CD8-positive, alpha-beta memory T cell (primary cell): ENCODE measurements around the gene SCP2. TPM values are rescaled to one million over a fixed set of nuclear protein-coding genes. Genes with fewer than 3 reads are reported as not detected.
A peak's percentile ranks its signal among the peaks of the same experiment; 100 is the strongest.

Experiments used
- CTCF ChIA-PET: fragments of 350-600 bp; sonication (Branson Sonifier 250); formaldehyde crosslinking; loops from one replicate; lab custom pipeline; 2021; ENCODE audit warnings: antibody characterized with exemption; lab: Charles Lee
- POLR2A ChIA-PET: fragments of 350-600 bp; sonication (Branson Sonifier 250); formaldehyde crosslinking; loops from one replicate; lab custom pipeline; 2021; ENCODE audit warnings: antibody characterized with exemption; lab: Charles Lee
- DNase-seq, 5 donors: peaks; one replicate each; pipeline versions ENCODE4 v3.0.0 to v3.0.0-alpha.2; 2020 to 2022; ENCODE audit warnings: mixed read lengths in 1 of 5
- H3K27ac ChIP-seq: one replicate; pipeline ENCODE4 v1.7.0; 2013; ENCODE audit warnings: low read depth, mild to moderate bottlenecking, low read length, moderate library complexity
- H3K27me3 ChIP-seq: 2 replicates; pipeline ENCODE4 v1.7.0; 2013; ENCODE audit warnings: low read length, mild to moderate bottlenecking; ENCODE audit not compliant: insufficient read depth, poor library complexity, severe bottlenecking
- H3K36me3 ChIP-seq: 2 replicates; pipeline ENCODE4 v1.7.0; 2013; ENCODE audit warnings: mild to moderate bottlenecking, low read length, moderate library complexity; ENCODE audit not compliant: insufficient read depth
- H3K4me1 ChIP-seq: 2 replicates; pipeline ENCODE4 v1.7.0; 2013; ENCODE audit warnings: mild to moderate bottlenecking, low read length, moderate library complexity; ENCODE audit not compliant: insufficient read depth
- H3K4me3 ChIP-seq: 2 replicates; pipeline ENCODE4 v1.7.0; 2013; ENCODE audit warnings: mild to moderate bottlenecking, low read length
- H3K9me3 ChIP-seq: 2 replicates; pipeline ENCODE4 v1.7.0; 2013; ENCODE audit warnings: mild to moderate bottlenecking, low read length
- H3K27ac Mint-ChIP-seq, 8 donors: one replicate each; pipeline ENCODE4 v1.8.0; 2020 to 2021; ENCODE audit warnings: mixed read lengths in 8 of 8, mild to moderate bottlenecking in 6 of 8, inconsistent platforms in 3 of 8, moderate library complexity in 3 of 8
- H3K27me3 Mint-ChIP-seq, 2 donors: one replicate each; pipeline ENCODE4 v1.8.0; 2020 to 2021; ENCODE audit warnings: mixed read lengths in 2 of 2, mild to moderate bottlenecking in 1 of 2, moderate library complexity in 1 of 2
- H3K36me3 Mint-ChIP-seq, 3 donors: one replicate each; pipeline ENCODE4 v1.8.0; 2020 to 2021; ENCODE audit warnings: mixed read lengths in 3 of 3, inconsistent platforms in 1 of 3, mild to moderate bottlenecking in 1 of 3
- H3K4me1 Mint-ChIP-seq, 3 donors: one replicate each; pipeline ENCODE4 v1.8.0; 2020 to 2021; ENCODE audit warnings: mixed read lengths in 3 of 3, inconsistent platforms in 1 of 3, mild to moderate bottlenecking in 1 of 3
- H3K4me3 Mint-ChIP-seq, 7 donors: one replicate each; pipeline ENCODE4 v1.8.0; 2020 to 2021; ENCODE audit warnings: mixed read lengths in 7 of 7, mild to moderate bottlenecking in 6 of 7, moderate library complexity in 4 of 7, inconsistent platforms in 2 of 7
- H3K9me3 Mint-ChIP-seq, 5 donors: one replicate each; pipeline ENCODE4 v1.8.0; 2020 to 2022; ENCODE audit warnings: mixed read lengths in 5 of 5, mild to moderate bottlenecking in 3 of 5, moderate library complexity in 2 of 5, inconsistent platforms in 1 of 5
- polyA plus RNA-seq: library from polyadenylated mRNA; unstranded; fragments of 300-500 nt; fragmentation: Illumina TruSeq; gene quantifications from one replicate; pipeline ENCODE4 v1.2.3, GENCODE V29; 2021
- total RNA-seq, 2 experiments: library from RNA; stranded (reverse); gene quantifications; one replicate each; pipeline ENCODE4 v1.2.3, GENCODE V29; 2021

Gene SCP2
- 10 to 100 TPM; 66.0 to 69.0 TPM for total RNA-seq
- polyA plus RNA-seq: 162 TPM

- Mint-ChIP-seq H3K4me3 (peak within 1 kb of the TSS; percentile 84 to 96 (median 91)), H3K27me3 (peaks cover 0 to 1% of the 10 kb centered on the region in 2 donors), H3K36me3 (peaks cover 0 to 7% (median 1%) of the 10 kb centered on the region in 3 donors), H3K9me3 (peaks cover 0 to 2% (median 0%) of the 10 kb centered on the region in 5 donors), H3K4me1 (peaks cover 21 to 36% (median 33%) of the 10 kb centered on the region in 3 donors), H3K27ac (peak within 1 kb of the TSS; percentile 37 to 95 (median 84))
- H3K27me3 ChIP-seq: no peaks in the 10 kb centered on the region
- DNase-seq: peak; percentile 64 to 81 (median 71)
- ChIA-PET CTCF (interaction anchor here (1.3 kb wide), 1 partner anchor 9 kb away, joined by 4 read pairs; no protein-coding TSS in a partner anchor), POLR2A (interaction anchor here (0.6 to 1.0 kb wide), 4 partner anchors 9 to 87 kb away, joined by 3 to 4 read pairs (median 3); no protein-coding TSS in a partner anchor)
- H3K4me3 ChIP-seq: peak within 1 kb of the TSS; percentile 68
- peaks cover 15% of the 10 kb centered on the region for H3K4me1 ChIP-seq
- H3K36me3 ChIP-seq: no peaks in the 10 kb centered on the region
- peak within 1 kb of the TSS; percentile 49 for H3K27ac ChIP-seq
- H3K9me3 ChIP-seq: no peaks in the 10 kb centered on the region
These were observed at the start of gene SCP2 for GRCh38 chr1:52927212-52928014. SCP2 (plus strand) TSS chr1:52927276; CDS start chr1:52927397, 121 bp downstream.

GRCh38 chr1:52877554-52877953, 49.5 kb upstream of the SCP2 start:
- Histone ChIP-seq H3K4me1 (no peaks in the 10 kb centered on the region), H3K27me3 (no peaks in the 10 kb centered on the region), H3K36me3 (no peaks in the 10 kb centered on the region), H3K27ac (no peak overlapping the region), H3K9me3 (no peaks in the 10 kb centered on the region), H3K4me3 (no peak overlapping the region)
- Mint-ChIP-seq H3K27ac (no peak overlapping the region), H3K9me3 (no peaks in the 10 kb centered on the region), H3K4me3 (no peak overlapping the region), H3K27me3 (peaks cover 0 to 8% of the 10 kb centered on the region in 2 donors), H3K4me1 (no peaks in the 10 kb centered on the region), H3K36me3 (no peaks in the 10 kb centered on the region)
- DNase-seq: no peak
- CTCF ChIA-PET: no interaction called here
- POLR2A ChIA-PET: no interaction called here

GRCh38 chr1:52880206-52880605, 46.9 kb upstream of the SCP2 start:
- ChIA-PET POLR2A (no interaction called here), CTCF (no interaction called here)
- no peaks in the 10 kb centered on the region for H3K9me3 Mint-ChIP-seq

GRCh38 chr1:52887483-52887882, 39.6 kb upstream of the SCP2 start:
- H3K27me3 ChIP-seq: no peaks in the 10 kb centered on the region
- H3K9me3 ChIP-seq: no peaks in the 10 kb centered on the region
- no peaks in the 10 kb centered on the region for H3K27me3 Mint-ChIP-seq
- ChIA-PET CTCF (no interaction called here), POLR2A (no interaction called here)
- no peak overlapping the region for H3K4me3 ChIP-seq
- H3K4me3 Mint-ChIP-seq: no peak overlapping the region
- no peaks in the 10 kb centered on the region for H3K4me1 Mint-ChIP-seq
- no peak for DNase-seq
- no peak overlapping the region for H3K27ac ChIP-seq
- peaks cover 0 to 2% (median 0%) of the 10 kb centered on the region in 3 donors for H3K36me3 Mint-ChIP-seq
- H3K9me3 Mint-ChIP-seq: no peaks in the 10 kb centered on the region
- H3K4me1 ChIP-seq: no peaks in the 10 kb centered on the region
- H3K27ac Mint-ChIP-seq: no peak overlapping the region
- H3K36me3 ChIP-seq: no peaks in the 10 kb centered on the region

More at GRCh38 chr1:52880206-52880605, 46.9 kb upstream of the SCP2 start:
- Mint-ChIP-seq H3K4me1 (no peaks in the 10 kb centered on the region), H3K36me3 (peaks cover 0 to 2% (median 0%) of the 10 kb centered on the region in 3 donors), H3K27ac (peak overlapping the region in 1 of 8 donors; percentile 85), H3K27me3 (no peaks in the 10 kb centered on the region), H3K4me3 (no peak overlapping the region)
- Histone ChIP-seq H3K4me1 (no peaks in the 10 kb centered on the region), H3K27ac (no peak overlapping the region), H3K4me3 (no peak overlapping the region), H3K27me3 (no peaks in the 10 kb centered on the region), H3K9me3 (no peaks in the 10 kb centered on the region), H3K36me3 (no peaks in the 10 kb centered on the region)
- no peak for DNase-seq

- Histone ChIP-seq H3K36me3 (peaks cover 6% of the 10 kb centered on the region), H3K27me3 (no peaks in the 10 kb centered on the region), H3K4me1 (no peaks in the 10 kb centered on the region), H3K9me3 (no peaks in the 10 kb centered on the region), H3K27ac (no peak overlapping the region), H3K4me3 (no peak overlapping the region)
- ChIA-PET CTCF (interaction anchor here (1.2 to 1.6 kb wide), 2 partner anchors 9 to 135 kb away, joined by 4 to 7 read pairs; no protein-coding TSS in a partner anchor), POLR2A (no interaction called here)
- Mint-ChIP-seq H3K4me1 (no peaks in the 10 kb centered on the region), H3K27me3 (no peaks in the 10 kb centered on the region), H3K9me3 (no peaks in the 10 kb centered on the region), H3K4me3 (no peak overlapping the region), H3K27ac (no peak overlapping the region), H3K36me3 (peaks cover 0 to 24% (median 5%) of the 10 kb centered on the region in 3 donors)
- no peak for DNase-seq
These were observed 34.5 kb upstream of the SCP2 start for GRCh38 chr1:52892424-52893215.

GRCh38 chr1:52899445-52899894, 27.6 kb upstream of the SCP2 start:
- no peak for DNase-seq
- no peaks in the 10 kb centered on the region for H3K9me3 ChIP-seq
- H3K27me3 ChIP-seq: no peaks in the 10 kb centered on the region
- Mint-ChIP-seq H3K27me3 (no peaks in the 10 kb centered on the region), H3K9me3 (no peaks in the 10 kb centered on the region), H3K4me3 (no peak overlapping the region), H3K4me1 (no peaks in the 10 kb centered on the region), H3K27ac (peak overlapping the region in 1 of 8 donors; percentile 24), H3K36me3 (peaks cover 0 to 35% (median 7%) of the 10 kb centered on the region in 3 donors)
- no peak overlapping the region for H3K4me3 ChIP-seq
- ChIA-PET POLR2A (no interaction called here), CTCF (no interaction called here)
- no peak overlapping the region for H3K27ac ChIP-seq
- peaks cover 6% of the 10 kb centered on the region for H3K36me3 ChIP-seq
- H3K4me1 ChIP-seq: no peaks in the 10 kb centered on the region

GRCh38 chr1:52900402-52900801, 26.7 kb upstream of the SCP2 start:
- Histone ChIP-seq H3K27ac (no peak overlapping the region), H3K4me1 (no peaks in the 10 kb centered on the region), H3K36me3 (peaks cover 3% of the 10 kb centered on the region), H3K4me3 (no peak overlapping the region), H3K9me3 (no peaks in the 10 kb centered on the region), H3K27me3 (no peaks in the 10 kb centered on the region)
- no peaks in the 10 kb centered on the region for H3K4me1 Mint-ChIP-seq
- no peak overlapping the region for H3K27ac Mint-ChIP-seq
- H3K9me3 Mint-ChIP-seq: no peaks in the 10 kb centered on the region
- ChIA-PET CTCF (interaction anchor here (1.2 kb wide), 1 partner anchor 21 kb away, joined by 3 read pairs; the partner anchor contains the start of gene ECHDC2), POLR2A (no interaction called here)
- no peaks in the 10 kb centered on the region for H3K27me3 Mint-ChIP-seq
- peaks cover 0 to 27% (median 4%) of the 10 kb centered on the region in 3 donors for H3K36me3 Mint-ChIP-seq
- no peak overlapping the region for H3K4me3 Mint-ChIP-seq
- no peak for DNase-seq
